Measurements from ENCODE around the gene NCKAP1.

Gene NCKAP1

DNA sequence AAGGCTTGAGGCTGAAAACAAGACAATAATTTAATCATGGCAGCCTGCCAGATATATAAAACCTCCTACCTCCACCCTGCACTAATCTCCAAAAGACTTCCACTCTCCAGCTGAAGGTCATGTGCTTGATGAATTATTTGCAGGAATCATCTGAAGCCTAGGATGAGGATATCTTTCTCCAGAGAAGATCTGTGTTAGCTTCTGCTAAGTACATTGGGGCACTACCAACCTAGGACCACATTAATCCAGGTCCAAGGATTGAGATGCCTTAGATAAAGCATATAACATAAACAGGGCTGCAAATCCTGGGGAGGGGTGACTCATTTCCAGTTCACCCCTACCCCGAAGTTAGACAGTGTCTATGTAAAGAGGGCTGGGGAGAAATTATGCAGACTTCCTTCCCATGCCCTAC lies 91.3 kb downstream of the NCKAP1 start:
- no peak for DNase-seq

DNA sequence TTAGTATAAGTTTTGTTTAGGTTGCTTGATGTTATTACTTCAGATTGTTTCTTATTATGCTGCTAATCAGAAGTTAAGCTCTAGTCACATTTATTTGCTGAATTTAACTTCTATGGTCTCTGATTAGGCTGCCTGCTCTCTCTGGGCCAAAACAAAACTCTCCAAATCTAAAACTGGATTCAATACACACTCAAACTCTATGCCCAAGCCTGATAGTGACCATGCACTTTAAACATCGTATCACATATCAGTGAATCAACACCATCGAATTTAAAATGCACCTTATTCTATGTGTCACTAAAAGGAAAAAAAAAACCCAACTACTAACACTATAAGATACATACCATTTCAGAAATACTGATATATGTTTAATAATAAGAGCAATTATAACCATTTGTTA lies 94.9 kb downstream of the NCKAP1 start:
- no peak for DNase-seq

DNA sequence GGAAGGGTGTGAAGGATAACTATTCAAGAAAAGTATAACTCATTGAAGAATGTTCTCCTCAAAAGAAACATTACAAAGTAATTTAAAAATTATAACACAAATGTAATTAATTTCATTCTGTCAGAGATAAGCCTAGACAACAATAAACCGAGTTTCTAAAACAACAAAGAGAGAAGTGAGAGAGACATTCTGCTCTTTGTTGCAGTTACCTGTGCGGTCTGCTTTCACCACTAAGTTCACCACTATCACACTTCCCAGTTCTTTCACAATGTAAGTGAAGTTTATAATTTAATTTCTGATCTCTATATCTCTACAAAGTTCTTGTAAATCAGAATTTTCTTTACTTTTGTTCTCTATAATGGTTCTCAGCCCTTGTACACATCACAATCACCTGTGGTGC lies 95.5 kb downstream of the NCKAP1 start:
- no peak for DNase-seq

DNA sequence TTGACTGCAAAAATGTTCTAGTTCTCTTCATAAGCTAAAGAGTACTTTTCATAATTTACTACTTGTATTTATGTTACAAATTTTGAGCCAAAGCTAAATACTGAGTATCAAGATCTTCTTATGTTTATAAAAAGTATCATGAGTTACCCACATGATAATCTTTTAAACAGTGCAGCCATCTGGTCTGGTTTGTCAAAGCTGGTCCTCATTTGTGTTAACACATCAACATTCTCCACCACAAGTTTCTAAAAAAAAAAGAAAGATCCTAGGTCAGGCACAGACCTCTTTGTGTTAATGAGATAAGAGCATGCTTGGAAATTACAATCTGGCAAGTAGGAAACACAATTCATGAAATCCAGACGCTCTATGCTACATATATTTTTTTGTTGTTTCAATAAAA lies 96.3 kb downstream of the NCKAP1 start:
- no peak for DNase-seq

DNA sequence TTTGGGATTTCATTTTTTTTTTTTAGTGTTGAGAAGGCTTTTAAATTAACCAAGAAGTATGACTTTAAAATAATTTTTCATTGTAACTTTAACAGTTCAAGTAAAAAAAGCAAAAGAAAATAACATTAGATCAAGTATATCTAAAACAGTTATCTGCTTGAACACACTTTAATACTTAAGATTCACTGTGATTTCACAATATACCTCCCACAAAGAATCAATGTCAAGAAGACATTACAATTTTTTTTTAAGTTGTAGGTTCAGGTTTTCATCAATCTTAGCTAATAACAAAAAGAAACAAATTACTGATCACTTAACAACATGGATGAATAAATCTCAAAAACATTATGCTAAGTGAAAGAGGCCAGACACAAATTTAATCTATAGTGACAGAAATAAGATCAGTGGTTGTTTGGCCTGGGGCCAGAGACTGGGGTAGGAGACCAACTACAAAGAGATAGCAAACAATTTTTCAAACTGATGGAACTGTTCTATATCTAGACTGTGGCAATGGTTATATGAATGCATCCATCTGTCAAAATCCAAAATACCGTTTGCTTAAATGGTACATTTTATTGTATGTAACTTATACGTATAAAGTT lies 97.0 kb downstream of the NCKAP1 start:
- no peak for DNase-seq

DNA sequence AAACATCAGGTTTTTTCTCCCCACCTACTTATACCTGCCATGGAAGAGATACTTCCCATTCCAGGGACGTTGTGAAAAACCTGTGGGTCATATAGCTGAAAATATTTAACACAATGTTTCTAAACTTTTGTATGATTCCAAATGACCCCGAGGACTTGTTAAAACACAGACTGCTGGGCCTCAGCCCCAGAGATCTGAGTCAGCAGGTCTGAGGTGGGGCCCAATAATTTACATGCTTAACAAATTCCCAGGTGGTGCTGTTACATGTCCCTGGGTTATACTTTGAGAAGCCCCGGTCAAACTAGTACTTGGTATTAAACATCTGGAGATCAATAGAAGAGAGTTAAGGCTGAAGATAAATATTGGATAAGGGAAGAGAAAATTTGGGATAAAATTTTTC lies 100.4 kb downstream of the NCKAP1 start:
- no peak for DNase-seq

DNA sequence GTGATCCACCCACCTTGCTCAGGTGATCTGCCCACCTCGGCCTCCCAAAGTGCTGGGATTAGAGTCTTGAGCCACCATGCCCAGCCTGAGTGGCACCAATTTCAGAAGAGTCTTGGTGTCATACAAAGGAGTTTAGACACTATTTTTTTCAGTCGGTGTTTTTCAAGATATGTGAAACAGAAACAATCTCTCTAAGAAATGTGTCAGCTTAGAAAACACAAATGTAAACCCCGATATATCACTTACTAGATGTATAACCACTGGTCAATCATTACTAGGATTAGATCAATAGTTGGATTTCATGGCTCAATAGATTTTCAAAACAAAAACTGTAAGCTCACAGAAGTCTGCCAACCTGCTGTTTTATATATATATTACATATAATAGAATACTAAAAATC lies 104.6 kb downstream of the NCKAP1 start:
- no peak for DNase-seq

DNA sequence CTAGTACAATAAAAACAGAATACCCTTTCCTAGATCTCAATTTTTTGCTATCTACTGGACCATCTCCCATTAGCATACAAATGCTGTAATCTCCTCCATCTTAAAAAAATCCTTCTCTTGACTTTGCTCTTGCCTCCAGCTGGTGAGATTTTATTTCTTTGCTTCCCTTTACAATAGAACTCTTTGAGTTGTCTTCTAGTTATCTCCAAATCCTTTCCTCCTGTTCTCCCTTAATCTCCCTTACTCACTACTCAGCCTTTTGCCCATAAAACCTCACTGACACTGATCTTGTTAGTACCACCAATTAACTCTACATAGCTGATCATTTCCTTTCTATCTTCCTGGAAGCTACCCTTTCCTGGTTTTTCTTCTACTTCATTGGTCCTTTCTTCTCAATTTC lies 108.3 kb downstream of the NCKAP1 start:
- DNase-seq = no peak

DNA sequence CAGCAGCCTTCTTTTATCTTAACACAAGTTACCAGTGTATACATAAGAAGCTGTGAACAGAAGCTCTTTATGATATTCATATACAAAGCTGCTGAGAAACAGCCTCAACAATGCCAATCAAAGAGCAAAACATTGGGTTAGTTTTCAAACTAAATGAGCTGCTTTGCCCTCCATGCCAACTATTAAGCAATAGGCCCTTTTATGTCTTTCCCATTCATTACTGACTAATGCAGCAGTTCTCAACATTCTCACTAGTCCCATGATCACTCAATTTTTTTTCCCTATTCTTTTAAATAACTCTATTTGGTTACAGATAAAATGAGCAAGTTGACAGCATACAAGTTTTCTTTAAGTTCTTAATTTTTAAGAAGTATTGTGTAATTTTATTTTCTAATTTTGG lies 114.0 kb downstream of the NCKAP1 start:
- DNase-seq = no peak

DNA sequence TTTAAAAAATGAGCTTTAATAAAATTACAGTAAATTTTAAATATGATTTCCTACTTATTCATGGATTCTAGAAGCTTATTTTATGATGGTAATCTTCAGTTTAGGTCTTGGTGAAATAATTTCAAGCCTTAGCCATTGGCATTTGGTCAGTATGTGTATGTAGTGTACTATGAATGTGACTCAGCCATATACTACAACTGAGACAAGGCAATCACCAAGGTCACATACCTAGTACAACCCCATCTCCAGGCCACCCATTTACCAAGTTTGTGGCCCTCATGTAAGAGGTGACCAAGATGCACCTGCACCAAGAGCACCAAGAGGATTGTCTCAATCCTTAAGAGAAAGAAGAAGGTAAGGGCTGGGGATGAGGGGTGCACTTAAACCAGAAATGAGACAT lies 117.0 kb downstream of the NCKAP1 start:
- DNase-seq = no peak

DNA sequence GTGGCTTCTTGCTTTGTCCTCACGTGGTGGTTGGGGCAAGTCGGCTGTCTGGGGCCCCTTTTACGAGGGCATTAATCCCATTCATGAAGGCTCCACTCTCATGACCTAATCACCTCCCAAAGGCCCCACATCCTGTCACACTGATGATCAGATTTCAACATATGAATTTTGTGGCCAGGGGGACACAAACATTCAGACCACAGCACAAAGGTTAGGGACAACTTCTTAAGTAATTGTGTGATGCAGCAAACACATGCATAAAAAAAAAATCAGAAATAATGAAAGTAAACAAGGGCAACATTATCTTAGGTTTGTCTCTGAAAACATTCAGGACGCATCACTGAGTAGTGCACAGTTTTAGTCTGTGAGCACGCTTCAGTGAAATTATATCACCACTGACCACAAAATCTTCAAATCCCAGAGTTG lies 117.6 kb downstream of the NCKAP1 start:
- DNase-seq = no peak

DNA sequence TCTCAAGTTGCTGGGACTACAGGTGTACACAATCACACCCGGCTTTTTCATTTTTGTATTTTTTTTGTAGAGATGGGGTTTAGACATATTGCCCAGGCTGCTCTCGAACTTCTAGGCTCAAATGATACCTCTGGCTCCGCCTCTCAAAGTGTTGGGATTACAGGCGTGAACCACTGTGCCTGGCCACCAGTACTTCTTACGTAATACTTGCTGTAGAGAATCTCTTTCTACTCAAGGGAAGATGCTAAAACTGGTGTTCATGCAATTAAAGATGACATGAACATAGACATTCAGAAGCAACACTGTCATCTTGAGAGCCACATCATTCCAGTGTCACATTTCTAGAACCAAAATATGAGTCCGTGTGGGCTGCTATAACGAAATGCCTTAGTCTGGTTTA lies 118.2 kb downstream of the NCKAP1 start:
- DNase-seq = no peak

DNA sequence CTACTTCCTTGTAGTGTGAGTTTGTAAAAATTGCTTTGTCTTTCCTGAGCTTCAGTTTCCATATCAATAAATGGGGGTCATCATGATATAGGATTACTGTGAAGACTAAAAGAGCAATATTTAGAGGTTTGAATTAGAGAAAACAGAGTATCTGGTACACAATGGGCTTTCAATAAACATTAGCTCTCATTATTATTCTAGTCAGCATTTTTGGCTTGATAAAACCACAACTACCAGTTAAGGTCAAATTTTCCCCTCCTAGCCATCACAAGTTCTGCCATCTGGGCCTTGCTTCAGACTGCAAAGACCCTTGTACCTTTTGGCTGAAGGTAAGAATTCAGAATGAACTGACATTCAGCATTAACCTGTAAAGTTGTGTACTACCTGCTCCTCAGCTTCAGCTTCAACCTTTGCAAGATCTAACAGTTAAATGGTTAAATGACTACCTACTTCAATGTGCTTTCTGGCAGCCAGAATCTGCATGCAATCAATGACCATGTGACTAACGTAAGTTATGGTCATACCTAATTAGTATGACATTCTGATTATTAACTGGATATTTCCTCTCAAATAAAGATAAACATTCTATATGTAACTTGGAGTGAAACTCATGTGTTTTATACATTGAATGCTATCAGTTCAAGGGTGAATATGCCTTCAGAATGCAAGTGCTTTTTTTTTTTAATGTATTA lies 119.2 kb downstream of the NCKAP1 start:
- DNase-seq = no peak

DNA sequence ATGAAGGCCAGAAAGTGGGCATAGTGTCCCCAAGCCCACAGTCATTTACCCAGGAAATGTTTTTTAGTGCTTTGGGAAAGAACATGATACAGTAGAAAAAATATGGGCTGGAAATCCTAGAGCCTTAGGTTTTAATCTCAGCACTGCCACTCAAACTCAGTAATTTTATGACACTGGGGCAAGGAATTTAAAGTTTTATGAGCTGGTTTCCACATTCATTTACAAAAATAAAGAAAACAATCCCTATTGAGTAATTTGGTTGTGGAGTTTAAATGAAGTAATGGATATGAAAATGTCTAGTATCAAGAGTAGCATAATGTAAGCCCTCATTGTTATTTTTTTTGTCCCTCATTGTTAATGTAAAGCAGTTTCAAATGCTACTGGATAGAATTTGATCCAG lies 120.3 kb downstream of the NCKAP1 start:
- DNase-seq = no peak

DNA sequence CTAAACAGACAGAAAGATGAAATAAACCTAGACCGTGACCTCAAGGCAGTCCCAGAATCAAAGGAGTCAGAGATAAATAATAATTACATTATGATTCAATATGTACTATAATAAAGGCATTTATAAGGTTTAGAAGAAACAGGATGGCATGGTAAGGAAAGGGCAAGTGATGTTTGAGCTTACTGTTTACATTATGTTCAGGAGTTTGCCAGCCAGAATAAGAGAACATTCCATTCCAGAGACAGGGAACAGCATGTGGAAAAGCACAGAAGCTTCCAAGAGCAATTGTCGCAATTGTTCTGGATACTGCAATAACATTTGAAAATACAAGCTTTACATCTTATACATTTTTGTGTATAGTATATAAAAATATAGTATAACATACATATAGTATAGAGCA lies 121.8 kb downstream of the NCKAP1 start:
- DNase-seq = no peak

DNA sequence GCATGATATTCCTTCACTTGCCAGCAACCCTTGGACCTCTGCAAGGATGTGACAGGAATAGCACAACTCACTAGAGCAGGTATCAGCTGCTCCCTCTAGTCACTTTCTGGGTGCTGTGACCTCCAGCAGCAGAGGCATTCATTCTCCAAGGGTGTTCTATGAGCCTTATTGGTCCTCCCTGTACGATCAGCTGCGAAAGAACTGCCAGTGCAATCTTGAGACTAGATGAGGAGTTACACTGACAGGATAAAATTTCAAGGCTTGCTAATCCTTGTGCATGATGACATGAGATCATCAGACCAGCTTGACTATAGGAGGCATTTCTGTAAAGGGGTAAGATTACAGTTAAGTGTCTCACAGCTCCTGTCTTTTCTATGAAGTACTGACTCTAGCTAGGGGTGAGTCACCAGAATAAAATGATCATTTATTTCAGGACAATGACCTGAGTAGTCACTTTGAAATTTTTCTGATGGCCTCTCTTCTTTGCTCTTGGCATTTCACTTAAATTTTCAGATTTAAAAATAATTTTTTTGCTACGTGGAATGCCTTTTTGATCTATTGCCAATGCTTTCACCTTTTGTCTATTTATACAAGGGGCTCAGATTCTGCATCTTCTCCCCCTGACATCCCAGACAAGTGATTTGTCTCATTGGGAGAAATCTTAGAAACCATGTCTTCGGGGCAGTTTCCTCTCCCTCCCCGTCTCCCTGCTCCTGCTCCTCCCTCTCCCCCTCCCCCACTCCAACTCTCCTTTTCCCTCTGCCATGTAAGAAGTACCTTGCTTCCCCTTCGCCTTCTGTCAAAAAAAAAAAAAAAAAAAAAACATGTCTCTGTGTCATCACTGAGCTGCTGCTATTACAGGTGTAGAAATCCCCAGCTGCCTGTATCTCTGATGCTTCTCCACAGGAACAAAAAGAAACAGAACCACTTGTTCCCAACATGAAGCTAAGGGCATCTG lies 122.6 kb downstream of the NCKAP1 start:
- DNase-seq = no peak

DNA sequence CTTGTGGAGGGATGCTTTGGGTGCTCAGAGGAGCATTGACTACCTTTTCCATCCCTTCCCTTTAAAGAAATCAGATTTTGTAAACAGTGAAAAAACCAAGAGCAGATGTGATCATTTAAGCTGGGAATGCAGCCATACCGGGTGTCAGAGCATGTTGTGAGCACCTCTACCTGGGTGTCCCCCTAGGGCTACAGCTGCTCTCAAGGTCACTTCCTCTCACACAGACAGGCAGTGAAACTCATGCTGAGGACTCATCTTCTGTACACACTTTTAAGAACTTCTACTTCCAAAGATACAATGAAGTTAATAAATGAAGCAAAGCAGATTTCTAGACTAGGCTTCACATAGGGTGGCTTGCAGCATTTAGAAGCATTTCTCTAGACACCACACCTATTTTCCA lies 123.4 kb downstream of the NCKAP1 start:
- DNase-seq = no peak

DNA sequence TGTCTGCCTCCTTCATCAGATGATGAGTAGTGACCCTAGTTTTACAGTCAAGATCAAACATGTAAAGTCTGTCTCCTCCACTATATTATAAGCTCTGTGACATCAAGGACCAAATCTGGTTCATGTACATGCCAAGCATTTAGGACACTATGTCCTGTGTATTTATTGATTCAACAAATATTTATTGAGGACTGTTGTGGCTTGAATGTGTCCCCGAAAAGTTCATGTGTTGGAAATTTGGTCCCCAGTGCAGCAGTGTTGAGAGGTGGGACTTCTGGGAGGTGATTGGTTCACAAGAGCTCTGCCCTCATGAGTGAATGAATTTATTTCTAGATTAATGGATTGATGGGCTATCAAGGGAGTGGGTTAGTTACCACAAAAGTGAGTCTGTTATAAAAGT lies 125.2 kb downstream of the NCKAP1 start:
- DNase-seq = no peak

DNA sequence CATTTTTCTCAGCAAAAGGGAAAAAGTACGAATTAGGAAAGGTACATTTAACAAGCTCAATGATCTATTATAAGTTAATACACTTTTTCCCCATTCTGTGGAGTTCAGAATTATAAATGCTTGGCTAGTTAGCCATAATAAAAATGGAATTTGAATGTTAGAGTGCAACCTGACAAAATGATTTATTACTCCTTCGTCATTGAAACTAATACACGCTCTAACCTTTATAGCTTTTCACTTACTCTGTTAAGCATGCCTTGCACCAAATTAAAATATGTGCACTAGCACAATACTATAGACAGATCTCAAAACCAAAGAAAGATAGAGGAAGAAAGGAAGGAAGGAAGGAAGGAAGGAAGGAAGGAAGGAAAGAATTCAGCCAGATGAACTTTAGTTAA lies 125.7 kb downstream of the NCKAP1 start:
- no peak for DNase-seq

DNA sequence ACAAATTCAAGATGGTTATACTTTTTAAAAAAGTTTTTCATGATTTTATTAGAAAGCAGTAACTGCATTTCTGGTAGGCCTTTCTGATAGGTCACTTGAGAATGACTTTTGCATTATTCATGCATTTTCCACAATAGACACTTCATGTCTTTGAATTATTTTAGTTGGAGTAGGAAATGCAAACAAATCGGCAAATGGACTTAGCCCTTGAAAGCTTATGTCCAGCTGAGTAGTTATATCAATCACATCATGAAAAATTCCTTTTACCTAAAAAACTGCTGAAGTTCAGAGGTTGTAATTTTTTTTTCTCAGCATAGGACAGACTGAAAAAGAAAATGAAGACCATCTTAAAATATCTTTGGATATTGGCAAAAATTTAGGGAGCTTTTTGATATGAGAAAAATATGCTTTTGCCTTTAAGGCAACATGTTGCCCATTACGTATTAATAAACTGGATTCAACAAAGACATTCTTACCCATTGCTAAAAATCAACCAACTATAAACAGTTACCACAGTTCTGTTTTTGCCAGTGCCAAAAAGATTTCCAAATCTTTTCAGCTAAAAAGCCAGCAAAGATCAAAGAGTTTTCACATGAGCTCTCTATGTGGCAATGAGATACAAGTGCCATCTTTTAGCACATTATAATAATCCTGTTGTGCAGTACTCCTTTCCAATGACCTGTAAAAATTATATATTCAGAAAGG lies 126.3 kb downstream of the NCKAP1 start:
- no peak for DNase-seq

DNA sequence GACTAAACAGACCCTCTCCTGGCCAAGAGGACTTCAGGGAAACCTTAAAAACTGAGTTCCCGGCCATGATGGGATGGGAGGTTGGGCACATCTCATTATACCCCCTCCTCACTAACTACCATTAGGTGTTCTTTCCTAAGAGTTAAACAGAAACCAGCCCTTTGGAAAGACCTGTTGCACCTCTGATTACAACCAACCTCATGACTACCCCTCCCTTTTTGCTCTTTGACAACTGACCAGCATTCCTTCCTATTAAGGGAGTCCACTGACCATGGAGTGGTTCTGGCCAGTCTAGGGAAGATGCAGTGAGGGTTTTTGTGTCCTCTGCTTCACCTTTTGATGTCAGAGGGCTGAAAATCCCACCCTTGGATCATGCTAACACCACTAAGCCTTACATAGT lies 127.3 kb downstream of the NCKAP1 start:
- DNase-seq = no peak

DNA sequence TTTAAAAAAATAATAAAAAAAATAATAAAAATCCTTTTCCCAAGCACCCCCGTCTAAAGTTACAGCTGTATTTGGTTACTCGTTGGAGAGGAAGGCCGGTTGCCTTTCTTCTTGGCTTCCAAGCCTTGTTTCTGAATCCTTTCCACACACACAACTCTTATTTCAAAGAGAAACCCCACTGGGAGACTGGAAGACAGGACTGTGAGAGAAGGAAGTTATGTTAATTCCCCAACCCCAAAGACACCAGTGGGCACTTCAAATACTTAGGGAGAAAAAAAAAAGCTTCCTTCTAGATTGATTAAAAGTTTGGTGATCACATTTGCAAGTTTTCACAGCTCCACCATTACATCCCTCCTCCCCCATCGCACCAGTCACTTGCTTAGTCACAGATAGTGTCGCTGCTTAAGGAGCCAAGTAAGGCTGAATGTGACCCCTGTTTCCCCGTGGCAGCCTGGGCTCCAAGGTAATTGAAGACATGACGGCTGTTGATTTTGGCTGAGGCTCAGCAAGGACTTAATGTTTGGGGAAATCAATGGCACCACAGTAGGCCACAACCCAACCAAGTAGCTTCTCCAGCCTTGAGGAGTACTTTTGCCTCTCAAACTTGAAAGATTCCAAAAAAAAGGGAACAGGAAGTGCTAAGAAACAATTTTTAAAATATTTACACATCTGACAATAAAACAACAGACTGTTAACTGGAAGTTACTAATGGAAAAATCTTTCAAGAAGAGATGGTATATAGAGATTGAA lies 131.0 kb downstream of the NCKAP1 start:
- DNase-seq = no peak

DNA sequence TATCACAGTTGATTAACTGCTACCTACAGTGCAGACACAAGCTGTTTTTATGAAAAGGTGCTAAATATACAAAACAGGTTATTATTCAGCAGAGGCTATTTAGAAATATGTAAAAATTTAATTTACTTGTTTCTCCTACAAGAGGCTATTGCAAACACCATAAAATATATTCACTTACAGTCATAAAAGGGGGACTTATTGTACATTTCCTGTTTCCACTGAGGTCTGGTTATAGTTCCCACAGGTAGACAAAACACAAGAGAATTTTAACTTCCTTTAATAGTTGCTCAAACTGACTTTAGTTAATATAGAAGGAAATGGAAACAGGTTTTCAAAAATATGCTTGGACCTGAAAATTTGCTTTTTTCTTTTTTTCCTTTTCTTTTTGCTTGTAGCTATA lies 131.8 kb downstream of the NCKAP1 start:
- DNase-seq = no peak
